ENCODE measurements around the gene C1QTNF8. TPM values are rescaled to one million over a fixed set of nuclear protein-coding genes. Genes with fewer than 3 reads are reported as not detected.

The C1QTNF8 gene
- polyA plus RNA-seq, 1 donor (not counting 4 experiments of a cell fraction or from before 2014, with no cell fraction given) = not detected

- H3K4me2 ChIP-seq (ENCODE audit: control insufficient read depth, extremely low read depth, insufficient read depth, low read depth, low read length) = no peak overlapping the region
- H3K4me3 ChIP-seq (ENCODE audit: control insufficient read depth in 2 of 3, extremely low read depth in 1 of 3, insufficient read depth in 2 of 3, low read depth in 1 of 3, low read length in 3 of 3) = no peak overlapping the region
- no peaks in the 10 kb centered on the region for H3K79me2 ChIP-seq (ENCODE audit: control insufficient read depth, insufficient read depth, low read length)
- FAIRE-seq = no peak
- no peak for TF ChIP-seq EZH2 (IDR thresholded peaks at IDR 0.05; ENCODE audit: low read length)
- TF ChIP-seq CTCF (optimal IDR thresholded peaks at IDR 0.05 in 1 of 3, IDR thresholded peaks at IDR 0.05 in 1 of 3, conservative IDR thresholded peaks at IDR 0.05 in 1 of 3; ENCODE audit: extremely low read depth in 1 of 3, insufficient read depth in 2 of 3, low read length in 3 of 3) = no peak
- no peak overlapping the region for H3K9ac ChIP-seq (ENCODE audit: control insufficient read depth, extremely low read depth, insufficient read depth, low read length)
- H3K9me1 ChIP-seq (ENCODE audit: control insufficient read depth, extremely low read depth, insufficient read depth, low read length) = no peaks in the 10 kb centered on the region
- no peak for DNase-seq (ENCODE audit: low read depth, low spot score)
- H3K36me3 ChIP-seq (ENCODE audit: control insufficient read depth in 2 of 2, extremely low read depth in 1 of 2, insufficient read depth in 2 of 2, low read length in 2 of 2) = no peaks in the 10 kb centered on the region
- dilution Hi-C loops (cut with MboI; ENCODE audit: extremely low pct_ligation_motif_present, low sequenced_read_pairs) = no loop called here
- H3K4me1 ChIP-seq (ENCODE audit: control insufficient read depth, extremely low read depth, insufficient read depth, low read length) = no peaks in the 10 kb centered on the region
- no peaks in the 10 kb centered on the region for H3K9me3 ChIP-seq (ENCODE audit: control insufficient read depth, low read depth, low read length)
- H3K27me3 ChIP-seq (ENCODE audit: control insufficient read depth, extremely low read depth, insufficient read depth, low read length) = peaks cover 51% of the 10 kb centered on the region
- no peak overlapping the region for H3K27ac ChIP-seq (ENCODE audit: control insufficient read depth, insufficient read depth, low read length)
- H4K20me1 ChIP-seq (ENCODE audit: control insufficient read depth, extremely low read depth, insufficient read depth, low read length) = no peaks in the 10 kb centered on the region
- no peak overlapping the region for H2AFZ ChIP-seq (ENCODE audit: control insufficient read depth, low read length)
These were observed 28.4 kb downstream of the C1QTNF8 start for GRCh38 chr16:1067629-1068028.

GRCh38 chr16:1066584-1067172, 29.4 kb downstream of the C1QTNF8 start:
- TF ChIP-seq EZH2 (IDR thresholded peaks at IDR 0.05; ENCODE audit: low read length) (no peak), CTCF (optimal IDR thresholded peaks at IDR 0.05 in 1 of 3, IDR thresholded peaks at IDR 0.05 in 1 of 3, conservative IDR thresholded peaks at IDR 0.05 in 1 of 3; ENCODE audit: extremely low read depth in 1 of 3, insufficient read depth in 2 of 3, low read length in 3 of 3) (no peak)
- H3K4me3 ChIP-seq (ENCODE audit: control insufficient read depth in 2 of 3, extremely low read depth in 1 of 3, insufficient read depth in 2 of 3, low read depth in 1 of 3, low read length in 3 of 3) = no peak overlapping the region
- no peak overlapping the region for H3K4me2 ChIP-seq (ENCODE audit: control insufficient read depth, extremely low read depth, insufficient read depth, low read depth, low read length)
- no peaks in the 10 kb centered on the region for H4K20me1 ChIP-seq (ENCODE audit: control insufficient read depth, extremely low read depth, insufficient read depth, low read length)
- no peaks in the 10 kb centered on the region for H3K36me3 ChIP-seq (ENCODE audit: control insufficient read depth in 2 of 2, extremely low read depth in 1 of 2, insufficient read depth in 2 of 2, low read length in 2 of 2)
- H3K79me2 ChIP-seq (ENCODE audit: control insufficient read depth, insufficient read depth, low read length) = no peaks in the 10 kb centered on the region
- no peaks in the 10 kb centered on the region for H3K4me1 ChIP-seq (ENCODE audit: control insufficient read depth, extremely low read depth, insufficient read depth, low read length)
- dilution Hi-C loops (cut with MboI; ENCODE audit: extremely low pct_ligation_motif_present, low sequenced_read_pairs) = no loop called here
- no peaks in the 10 kb centered on the region for H3K9me1 ChIP-seq (ENCODE audit: control insufficient read depth, extremely low read depth, insufficient read depth, low read length)
- H2AFZ ChIP-seq (ENCODE audit: control insufficient read depth, low read length) = no peak overlapping the region
- H3K27me3 ChIP-seq (ENCODE audit: control insufficient read depth, extremely low read depth, insufficient read depth, low read length) = peaks cover 44% of the 10 kb centered on the region
- H3K27ac ChIP-seq (ENCODE audit: control insufficient read depth, insufficient read depth, low read length) = no peak overlapping the region
- no peak for DNase-seq (ENCODE audit: low read depth, low spot score)
- FAIRE-seq = no peak
- no peaks in the 10 kb centered on the region for H3K9me3 ChIP-seq (ENCODE audit: control insufficient read depth, low read depth, low read length)
- H3K9ac ChIP-seq (ENCODE audit: control insufficient read depth, extremely low read depth, insufficient read depth, low read length) = no peak overlapping the region
